ENCODE data around the gene CAPN2. TPM values are rescaled to one million over a fixed set of nuclear protein-coding genes. Genes with fewer than 3 reads are reported as not detected.

The CAPN2 gene
- total and polyA plus RNA-seq, 2 experiments from 2014 or later = 8.4 to 17.8 TPM

DNA sequence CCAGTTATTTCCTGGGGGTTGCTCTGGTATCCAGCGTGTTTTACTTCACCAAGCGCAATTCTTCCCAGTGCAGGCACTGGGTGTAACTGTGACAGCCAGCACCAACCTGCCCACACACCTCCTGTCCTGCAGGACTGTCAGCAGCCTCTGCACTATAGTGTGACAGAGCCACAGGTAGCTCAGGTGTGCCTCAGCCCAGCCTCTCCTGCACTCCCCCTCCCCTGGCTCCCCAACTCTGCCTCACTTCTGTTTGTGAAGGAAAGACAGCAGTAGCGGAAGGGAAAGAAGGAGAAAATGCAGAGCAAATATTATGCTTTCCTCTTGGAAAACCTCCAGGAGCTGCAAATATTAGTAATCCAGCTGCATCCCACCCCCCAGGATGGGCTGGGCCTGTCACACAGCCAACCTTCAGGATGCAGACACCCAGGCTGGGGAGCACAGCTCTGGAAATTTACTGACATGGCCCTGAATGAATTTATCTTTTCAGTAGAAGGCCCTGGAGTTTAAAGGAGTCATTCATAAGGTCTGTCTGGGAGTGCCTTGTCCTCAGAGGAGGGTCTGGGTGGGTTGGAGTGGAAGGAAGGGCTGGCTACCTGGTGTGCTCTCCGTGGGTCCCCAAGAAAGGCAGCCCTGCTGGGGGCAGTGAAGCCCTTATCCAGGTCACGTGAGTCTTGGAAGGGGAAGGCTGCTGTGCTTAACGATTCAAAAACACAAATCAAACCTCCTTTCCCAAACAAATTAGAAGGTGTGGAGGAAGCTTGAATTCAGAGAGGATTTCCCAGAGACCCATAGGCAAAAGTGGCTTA, 20.9 kb downstream of the CAPN2 start (continued):
- TF ChIP-seq, protein P1, sequence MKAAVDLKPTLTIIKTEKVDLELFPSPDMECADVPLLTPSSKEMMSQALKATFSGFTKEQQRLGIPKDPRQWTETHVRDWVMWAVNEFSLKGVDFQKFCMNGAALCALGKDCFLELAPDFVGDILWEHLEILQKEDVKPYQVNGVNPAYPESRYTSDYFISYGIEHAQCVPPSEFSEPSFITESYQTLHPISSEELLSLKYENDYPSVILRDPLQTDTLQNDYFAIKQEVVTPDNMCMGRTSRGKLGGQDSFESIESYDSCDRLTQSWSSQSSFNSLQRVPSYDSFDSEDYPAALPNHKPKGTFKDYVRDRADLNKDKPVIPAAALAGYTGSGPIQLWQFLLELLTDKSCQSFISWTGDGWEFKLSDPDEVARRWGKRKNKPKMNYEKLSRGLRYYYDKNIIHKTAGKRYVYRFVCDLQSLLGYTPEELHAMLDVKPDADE (IDR thresholded peaks at IDR 0.05) = no peak
- TF ChIP-seq NANOG (IDR thresholded peaks at IDR 0.05; ENCODE audit: borderline replicate concordance) (no peak), EZH2 (IDR thresholded peaks at IDR 0.05; ENCODE audit: low read depth, unreplicated experiment) (no peak)
- TF ChIP-seq, protein P2, sequence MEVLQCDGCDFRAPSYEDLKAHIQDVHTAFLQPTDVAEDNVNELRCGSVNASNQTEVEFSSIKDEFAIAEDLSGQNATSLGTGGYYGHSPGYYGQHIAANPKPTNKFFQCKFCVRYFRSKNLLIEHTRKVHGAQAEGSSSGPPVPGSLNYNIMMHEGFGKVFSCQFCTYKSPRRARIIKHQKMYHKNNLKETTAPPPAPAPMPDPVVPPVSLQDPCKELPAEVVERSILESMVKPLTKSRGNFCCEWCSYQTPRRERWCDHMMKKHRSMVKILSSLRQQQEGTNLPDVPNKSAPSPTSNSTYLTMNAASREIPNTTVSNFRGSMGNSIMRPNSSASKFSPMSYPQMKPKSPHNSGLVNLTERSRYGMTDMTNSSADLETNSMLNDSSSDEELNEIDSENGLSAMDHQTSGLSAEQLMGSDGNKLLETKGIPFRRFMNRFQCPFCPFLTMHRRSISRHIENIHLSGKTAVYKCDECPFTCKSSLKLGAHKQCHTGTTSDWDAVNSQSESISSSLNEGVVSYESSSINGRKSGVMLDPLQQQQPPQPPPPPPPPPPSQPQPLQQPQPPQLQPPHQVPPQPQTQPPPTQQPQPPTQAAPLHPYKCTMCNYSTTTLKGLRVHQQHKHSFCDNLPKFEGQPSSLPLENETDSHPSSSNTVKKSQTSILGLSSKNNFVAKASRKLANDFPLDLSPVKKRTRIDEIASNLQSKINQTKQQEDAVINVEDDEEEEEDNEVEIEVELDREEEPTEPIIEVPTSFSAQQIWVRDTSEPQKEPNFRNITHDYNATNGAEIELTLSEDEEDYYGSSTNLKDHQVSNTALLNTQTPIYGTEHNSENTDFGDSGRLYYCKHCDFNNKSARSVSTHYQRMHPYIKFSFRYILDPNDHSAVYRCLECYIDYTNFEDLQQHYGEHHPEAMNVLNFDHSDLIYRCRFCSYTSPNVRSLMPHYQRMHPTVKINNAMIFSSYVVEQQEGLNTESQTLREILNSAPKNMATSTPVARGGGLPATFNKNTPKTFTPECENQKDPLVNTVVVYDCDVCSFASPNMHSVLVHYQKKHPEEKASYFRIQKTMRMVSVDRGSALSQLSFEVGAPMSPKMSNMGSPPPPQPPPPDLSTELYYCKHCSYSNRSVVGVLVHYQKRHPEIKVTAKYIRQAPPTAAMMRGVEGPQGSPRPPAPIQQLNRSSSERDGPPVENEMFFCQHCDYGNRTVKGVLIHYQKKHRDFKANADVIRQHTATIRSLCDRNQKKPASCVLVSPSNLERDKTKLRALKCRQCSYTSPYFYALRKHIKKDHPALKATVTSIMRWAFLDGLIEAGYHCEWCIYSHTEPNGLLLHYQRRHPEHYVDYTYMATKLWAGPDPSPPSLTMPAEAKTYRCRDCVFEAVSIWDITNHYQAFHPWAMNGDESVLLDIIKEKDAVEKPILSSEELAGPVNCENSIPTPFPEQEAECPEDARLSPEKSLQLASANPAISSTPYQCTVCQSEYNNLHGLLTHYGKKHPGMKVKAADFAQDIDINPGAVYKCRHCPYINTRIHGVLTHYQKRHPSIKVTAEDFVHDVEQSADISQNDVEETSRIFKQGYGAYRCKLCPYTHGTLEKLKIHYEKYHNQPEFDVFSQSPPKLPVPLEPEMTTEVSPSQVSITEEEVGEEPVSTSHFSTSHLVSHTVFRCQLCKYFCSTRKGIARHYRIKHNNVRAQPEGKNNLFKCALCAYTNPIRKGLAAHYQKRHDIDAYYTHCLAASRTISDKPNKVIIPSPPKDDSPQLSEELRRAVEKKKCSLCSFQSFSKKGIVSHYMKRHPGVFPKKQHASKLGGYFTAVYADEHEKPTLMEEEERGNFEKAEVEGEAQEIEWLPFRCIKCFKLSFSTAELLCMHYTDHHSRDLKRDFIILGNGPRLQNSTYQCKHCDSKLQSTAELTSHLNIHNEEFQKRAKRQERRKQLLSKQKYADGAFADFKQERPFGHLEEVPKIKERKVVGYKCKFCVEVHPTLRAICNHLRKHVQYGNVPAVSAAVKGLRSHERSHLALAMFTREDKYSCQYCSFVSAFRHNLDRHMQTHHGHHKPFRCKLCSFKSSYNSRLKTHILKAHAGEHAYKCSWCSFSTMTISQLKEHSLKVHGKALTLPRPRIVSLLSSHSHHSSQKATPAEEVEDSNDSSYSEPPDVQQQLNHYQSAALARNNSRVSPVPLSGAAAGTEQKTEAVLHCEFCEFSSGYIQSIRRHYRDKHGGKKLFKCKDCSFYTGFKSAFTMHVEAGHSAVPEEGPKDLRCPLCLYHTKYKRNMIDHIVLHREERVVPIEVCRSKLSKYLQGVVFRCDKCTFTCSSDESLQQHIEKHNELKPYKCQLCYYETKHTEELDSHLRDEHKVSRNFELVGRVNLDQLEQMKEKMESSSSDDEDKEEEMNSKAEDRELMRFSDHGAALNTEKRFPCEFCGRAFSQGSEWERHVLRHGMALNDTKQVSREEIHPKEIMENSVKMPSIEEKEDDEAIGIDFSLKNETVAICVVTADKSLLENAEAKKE (CRISPR knock-in tag; IDR thresholded peaks at IDR 0.05) = no peak

DNA sequence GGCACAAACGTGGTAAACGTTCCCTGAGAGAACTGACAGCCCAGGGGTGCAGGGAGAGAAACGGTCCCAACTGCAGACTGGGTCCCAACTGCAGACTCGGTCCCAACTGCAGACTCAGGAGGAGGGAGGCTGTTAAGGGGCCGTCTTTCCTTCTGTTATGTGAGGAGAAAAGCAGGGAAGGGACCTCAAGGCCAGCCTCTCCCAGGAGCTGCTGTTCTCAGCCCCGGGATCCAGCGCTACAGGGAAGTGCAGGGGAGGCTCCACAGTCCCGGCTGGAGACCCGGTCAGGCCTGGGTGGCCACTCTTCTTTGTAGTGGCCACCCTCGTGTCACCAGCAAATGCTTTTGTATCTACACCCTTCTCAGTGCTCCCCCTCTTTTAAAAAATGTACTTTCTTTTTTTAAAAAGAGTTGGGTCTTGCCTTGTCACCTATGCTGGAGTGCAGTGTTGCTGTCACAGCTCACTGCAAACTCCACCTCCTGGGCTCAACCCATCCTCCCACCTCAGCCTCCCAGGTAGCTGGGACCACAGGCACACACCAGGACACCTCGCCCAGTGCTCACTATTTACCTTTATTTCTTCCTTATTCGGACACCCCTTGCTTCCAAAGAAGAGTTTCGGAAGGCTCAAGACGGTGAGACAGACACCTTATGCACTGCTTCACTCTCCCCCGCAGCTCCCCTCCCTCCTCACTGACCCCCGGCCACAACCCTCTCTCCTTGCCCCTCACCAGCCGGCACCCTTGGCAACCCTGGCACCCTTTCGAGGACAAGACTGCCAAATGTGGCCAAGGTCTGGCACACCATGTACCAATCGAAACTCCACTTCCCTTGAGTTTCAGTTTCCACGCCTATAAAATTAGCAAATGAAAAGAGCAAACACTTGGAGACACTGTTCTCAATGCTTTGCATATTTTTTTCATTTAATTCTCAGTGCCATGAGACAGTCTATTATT, 21.8 kb downstream of the CAPN2 start:
- 0 out of 2 replicates have a peak, but pooled peaks cover under 1% of the 10 kb centered on the region for H3K9me2 ChIP-seq (ENCODE audit: insufficient read depth)
- H3K36me3 Mint-ChIP-seq (ENCODE audit: low read depth) = peaks cover 3% of the 10 kb centered on the region
- ATAC-seq (peak; percentile 61), DNase-seq (ENCODE audit: low spot score) (peak; percentile 35)
- no peak overlapping the region for H3K4me3 Mint-ChIP-seq
- no peak overlapping the region for H2AFZ ChIP-seq
- no peak overlapping the region for H3K4me3 ChIP-seq
- no peaks in the 10 kb centered on the region for H3F3A ChIP-seq (replicated peaks; ENCODE audit: low read depth)
- no peaks in the 10 kb centered on the region; the same call in 2 of the 3 replicates for H3K9me3 Mint-ChIP-seq
- peaks cover 51% of the 10 kb centered on the region for H3K27me3 Mint-ChIP-seq (ENCODE audit: insufficient read depth, low read depth, poor library complexity)
- H3K4me1 Mint-ChIP-seq = peaks cover 53% of the 10 kb centered on the region
- H3K27me3 ChIP-seq (ENCODE audit: insufficient read depth) = peaks cover 46% of the 10 kb centered on the region
- no peaks in the 10 kb centered on the region; the same call in 1 of the 2 replicates for H4K20me1 ChIP-seq (replicated peaks; ENCODE audit: insufficient read depth)
- no peaks in the 10 kb centered on the region for H3K36me3 ChIP-seq (ENCODE audit: insufficient read depth)
- H3K79me2 ChIP-seq (replicated peaks; ENCODE audit: insufficient read depth) = no peaks in the 10 kb centered on the region
- no peak overlapping the region for H3K27ac Mint-ChIP-seq
- H3K4me1 ChIP-seq (ENCODE audit: insufficient read depth) = peaks cover 37% of the 10 kb centered on the region
- no peak overlapping the region for H3K27ac ChIP-seq (ENCODE audit: low read depth)
- peak overlapping the region; percentile 64 for H3K4me2 ChIP-seq
- no peak for TF ChIP-seq NANOG (IDR thresholded peaks at IDR 0.05; ENCODE audit: borderline replicate concordance)
- TF ChIP-seq, protein P2 (CRISPR knock-in tag; IDR thresholded peaks at IDR 0.05) = no peak
